Breast epithelium (tissue), 3 donors: ENCODE measurements around the gene ITPR2.

Experiments used
- POLR2A ChIP-seq: fragments of 450-650 bp; IDR thresholded peaks from one replicate; pipeline ENCODE4 v1.6.1; 2016; ENCODE audit warnings: antibody characterized with exemption, mild to moderate bottlenecking, moderate library complexity
- TF ChIP-seq, protein P1 (sequence below), 3 donors: fragments of 450-650 bp; IDR thresholded peaks; one replicate each; pipeline ENCODE4 v1.5.1; 2016 to 2017; ENCODE audit warnings: antibody characterized with exemption in 3 of 3, mild to moderate bottlenecking in 3 of 3, moderate library complexity in 3 of 3

DNA sequence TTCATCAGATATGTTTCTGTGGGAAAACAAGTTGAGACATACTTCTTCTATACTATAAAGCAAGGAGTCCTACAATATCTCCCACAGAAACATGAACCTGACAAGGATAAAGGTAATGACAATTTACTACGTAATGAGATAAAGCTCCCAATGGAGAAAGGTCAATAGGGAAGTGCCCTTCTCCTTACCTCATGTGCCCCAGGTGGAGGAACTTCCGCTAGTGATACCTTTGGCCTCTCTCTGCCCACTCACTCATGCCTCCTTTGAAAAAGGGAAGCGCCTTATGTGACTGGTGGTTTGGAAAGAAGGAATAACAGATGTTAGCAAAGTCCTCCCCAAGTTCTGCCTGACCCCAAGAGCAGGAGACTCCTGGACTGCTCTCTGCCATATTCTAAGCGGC, 305.3 kb downstream of the ITPR2 start:
- TF ChIP-seq, protein P1, sequence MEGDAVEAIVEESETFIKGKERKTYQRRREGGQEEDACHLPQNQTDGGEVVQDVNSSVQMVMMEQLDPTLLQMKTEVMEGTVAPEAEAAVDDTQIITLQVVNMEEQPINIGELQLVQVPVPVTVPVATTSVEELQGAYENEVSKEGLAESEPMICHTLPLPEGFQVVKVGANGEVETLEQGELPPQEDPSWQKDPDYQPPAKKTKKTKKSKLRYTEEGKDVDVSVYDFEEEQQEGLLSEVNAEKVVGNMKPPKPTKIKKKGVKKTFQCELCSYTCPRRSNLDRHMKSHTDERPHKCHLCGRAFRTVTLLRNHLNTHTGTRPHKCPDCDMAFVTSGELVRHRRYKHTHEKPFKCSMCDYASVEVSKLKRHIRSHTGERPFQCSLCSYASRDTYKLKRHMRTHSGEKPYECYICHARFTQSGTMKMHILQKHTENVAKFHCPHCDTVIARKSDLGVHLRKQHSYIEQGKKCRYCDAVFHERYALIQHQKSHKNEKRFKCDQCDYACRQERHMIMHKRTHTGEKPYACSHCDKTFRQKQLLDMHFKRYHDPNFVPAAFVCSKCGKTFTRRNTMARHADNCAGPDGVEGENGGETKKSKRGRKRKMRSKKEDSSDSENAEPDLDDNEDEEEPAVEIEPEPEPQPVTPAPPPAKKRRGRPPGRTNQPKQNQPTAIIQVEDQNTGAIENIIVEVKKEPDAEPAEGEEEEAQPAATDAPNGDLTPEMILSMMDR (IDR thresholded peaks at IDR 0.05) = no peak
- no peak for TF ChIP-seq POLR2A
